HG03457 (cell line): ENCODE data around the gene RNF208.

ENCODE experiments used
- ATAC-seq: cut with Tn5 transposase; IDR thresholded peaks from one replicate; pipeline ENCODE4 v1.9.1; 2021; ENCODE audit warnings: moderate number of reproducible peaks; ENCODE audit not compliant: unreplicated experiment

The RNF208 gene

DNA sequence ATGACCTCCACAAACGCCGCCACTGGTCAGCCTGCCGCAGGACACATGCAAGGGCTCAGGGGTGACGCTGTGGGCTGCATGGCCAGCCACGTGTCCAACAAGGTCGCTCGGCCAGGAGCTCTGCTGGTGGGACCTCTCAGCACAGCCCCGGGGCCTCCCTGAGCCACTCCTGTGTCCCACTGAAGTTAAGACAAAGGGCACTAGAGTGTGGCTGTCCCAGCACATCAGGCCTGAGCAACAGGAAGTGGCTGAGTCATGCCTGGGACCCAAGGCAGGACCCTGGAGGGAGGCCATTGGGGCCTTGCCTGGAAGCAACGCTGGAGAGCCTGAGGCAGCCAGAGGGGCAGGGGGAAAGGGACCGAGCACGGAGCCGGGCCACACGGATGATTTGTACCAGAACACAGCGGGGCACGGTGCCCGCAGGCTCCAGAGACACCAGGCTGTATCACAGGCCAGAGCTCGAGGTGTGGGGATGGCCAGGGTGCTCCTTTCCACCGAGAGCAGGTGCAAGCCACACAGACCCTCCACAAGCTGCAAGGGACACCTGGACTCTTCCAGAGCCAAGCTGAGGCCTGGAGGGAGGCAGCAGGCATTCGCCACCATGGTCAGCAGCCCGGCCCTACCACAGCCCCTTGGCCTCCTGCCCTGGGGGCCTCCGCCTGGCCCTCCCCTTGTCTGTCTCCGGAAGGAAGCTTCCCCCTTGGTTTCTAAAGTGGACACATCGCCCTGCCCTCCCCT lies 43.7 kb downstream of the RNF208 start:
- ATAC-seq, result no peak

DNA sequence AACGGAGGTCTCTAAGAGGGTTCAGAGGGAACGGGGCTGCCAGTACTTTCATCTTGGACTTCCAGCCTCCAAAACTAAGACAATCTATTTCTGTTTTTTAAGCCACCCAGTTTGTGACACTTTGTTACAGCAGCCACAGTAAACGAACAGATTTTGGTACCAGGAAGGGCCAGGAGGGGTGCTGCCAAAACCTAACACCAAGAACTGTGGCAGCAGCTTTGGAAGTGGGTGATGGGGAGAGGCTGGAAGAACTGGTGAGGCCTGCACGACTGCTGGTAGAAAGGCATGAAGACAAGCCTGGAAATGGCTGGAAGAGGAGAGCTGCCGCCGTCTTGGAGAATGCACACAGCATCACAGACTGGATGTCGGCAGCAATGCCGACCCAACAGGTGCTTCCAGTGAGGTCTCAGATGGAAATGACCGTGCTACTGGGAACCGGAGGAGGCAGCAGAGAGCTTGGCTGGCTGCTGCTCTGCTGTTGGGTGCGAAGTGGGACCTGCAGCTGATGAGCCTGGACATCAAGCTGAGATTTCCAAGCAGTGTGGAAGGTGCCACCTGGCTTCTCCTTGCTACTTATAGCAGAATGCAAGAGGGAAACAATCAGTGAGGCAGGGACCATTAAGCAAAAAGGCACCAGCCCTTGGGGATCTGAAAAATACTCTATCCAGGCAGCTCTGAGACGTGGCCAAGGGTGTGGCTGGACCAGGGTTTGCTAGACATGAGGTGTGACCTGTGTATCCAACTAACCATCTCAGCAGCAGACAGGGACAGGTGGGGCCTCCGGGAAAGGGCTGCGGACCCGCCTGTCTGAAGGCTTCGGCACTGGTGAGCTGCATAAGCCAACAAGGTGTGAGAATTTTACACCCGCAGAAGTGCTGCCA lies 45.5 kb downstream of the RNF208 start:
- no peak for ATAC-seq

DNA sequence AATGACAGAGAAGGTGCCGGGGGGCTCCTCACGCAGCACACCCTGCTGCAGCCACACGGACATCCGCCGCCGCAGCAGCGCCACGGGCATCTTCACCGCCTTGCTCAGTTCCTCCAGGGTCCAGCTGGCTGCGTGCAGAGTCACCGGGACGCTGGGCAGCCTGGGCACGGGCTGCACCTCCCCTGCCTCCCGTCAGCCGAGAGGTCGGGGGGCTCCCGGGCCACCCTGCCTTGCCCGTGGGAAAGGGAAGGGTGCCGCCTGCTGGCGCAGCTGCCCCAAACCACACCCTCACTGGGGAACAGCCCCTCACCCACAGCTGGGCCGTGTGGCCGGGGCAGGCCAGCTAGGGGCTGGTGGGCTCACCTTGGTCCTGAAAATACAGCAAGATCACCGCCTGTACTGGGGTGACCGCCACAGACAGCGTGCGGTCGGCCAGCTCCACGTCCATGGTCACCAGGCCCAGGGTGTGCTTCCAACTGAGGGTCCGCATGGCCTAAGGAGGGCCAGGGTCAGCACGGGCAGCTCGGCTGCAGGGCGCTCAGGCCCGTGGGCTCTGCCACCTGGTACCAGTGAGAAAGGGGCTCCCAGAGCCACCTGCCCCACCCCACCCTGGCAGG lies 46.6 kb downstream of the RNF208 start:
- no peak for ATAC-seq

DNA sequence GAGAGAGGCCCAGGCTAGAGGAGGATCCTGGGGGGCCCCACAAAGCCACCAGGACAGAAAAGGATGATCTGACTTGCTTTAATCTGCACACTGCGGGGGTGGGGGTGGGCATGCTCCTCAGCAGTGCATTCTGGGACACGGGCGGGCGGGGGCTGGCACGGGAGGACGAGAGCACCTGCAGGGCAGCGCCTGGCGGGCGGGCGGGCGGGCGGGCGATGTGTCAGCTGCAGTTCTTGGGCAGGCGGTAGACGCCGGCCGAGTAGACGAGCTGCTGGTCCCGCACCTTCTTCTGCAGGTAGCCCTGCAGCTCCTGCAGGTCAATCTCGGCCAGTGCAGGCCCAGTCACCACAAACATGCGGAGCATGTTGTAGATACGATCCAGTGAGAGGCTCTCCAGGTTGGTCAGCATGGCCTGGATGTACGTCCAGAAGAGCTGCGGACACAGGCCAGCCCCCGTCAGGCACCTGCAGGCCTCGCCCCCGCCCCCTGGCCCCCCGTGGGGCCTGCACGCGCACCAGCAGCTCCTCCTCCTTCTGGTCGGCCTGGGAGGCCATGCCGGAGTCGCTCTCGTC lies 47.2 kb downstream of the RNF208 start:
- ATAC-seq, result no peak

DNA sequence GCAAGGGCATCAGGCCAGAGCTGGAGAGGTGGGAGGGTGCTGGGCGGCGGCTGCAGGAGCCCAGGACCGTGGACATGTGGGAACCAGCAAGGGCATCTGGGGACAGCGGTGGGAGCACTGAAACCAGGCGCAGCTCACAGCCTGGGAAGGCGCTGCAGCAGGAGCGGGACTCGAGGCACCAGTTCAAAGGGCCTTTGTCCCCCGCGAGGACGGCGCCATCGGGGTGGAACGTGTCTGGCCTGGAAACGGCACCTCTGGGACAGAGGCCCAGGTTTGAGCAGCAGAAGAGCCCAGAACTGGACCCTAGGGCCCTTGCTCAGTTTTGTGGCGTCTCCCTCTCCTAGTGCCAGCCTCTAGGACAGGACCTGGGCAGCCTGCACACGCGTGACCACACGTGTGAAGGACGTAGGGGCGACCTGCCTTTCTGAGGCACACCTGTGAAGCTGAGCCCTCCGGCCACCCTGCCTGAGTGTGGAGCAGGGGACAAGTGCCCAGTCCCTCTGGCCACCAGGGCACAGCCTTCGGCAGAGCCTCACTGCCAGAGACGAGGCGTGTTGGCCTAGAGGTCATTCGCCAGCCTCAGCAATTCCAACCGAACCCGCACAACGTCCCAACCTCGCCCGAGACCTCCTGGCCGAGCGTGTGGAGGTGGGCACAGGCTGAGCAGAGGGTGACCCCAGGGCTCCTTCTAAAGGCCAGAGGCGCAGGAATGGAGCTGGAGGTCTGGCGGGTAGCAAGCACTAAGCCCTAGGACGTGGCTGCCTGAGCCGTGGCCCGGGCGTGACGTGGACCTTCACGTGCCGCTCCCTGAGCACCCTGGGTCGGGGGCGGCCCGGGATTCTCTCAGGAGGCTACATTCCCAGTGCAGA lies 48.0 kb downstream of the RNF208 start:
- ATAC-seq, result no peak

DNA sequence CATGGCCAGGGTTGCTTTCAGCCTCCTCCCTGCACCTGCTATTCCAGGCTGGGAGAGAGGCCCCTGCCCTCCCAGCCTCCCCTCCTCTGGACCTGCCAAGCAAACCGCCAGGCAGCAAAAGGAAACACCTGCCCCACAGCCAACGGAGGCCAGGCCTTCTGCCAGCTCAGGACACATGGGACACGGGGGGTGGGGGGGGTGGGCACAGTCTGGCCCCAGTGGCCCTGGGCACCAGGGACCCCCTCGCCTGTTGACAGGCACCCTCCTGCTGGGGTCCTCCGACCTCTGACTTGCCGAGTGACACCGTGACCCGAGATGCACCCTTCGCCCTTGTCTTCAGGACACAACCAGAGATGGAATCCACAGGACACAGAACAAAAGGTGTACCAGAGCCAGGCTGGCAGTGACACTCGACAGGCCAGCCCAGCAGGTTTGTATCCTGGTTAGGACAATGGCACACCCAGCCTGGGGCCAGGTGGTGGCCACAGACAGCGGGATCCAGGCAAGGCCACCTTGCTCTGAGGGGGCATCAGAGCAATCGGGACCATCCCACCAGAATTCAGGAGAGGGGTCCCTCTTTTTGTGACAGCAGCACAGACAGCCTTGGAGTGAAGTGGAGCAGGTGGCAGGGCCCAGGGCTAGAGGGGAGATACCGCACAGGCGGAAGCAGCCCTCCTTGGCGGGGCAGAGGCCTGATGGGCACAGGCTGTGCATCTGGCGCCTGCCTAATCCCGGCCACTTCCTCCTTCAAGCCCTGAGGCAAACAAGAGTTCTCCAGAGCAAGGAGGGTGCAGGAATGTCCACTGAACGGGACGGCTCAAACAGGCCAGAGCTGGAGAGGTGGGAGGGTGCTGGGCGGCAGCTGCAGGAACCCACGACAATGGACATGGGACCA lies 48.9 kb downstream of the RNF208 start:
- ATAC-seq, result no peak

DNA sequence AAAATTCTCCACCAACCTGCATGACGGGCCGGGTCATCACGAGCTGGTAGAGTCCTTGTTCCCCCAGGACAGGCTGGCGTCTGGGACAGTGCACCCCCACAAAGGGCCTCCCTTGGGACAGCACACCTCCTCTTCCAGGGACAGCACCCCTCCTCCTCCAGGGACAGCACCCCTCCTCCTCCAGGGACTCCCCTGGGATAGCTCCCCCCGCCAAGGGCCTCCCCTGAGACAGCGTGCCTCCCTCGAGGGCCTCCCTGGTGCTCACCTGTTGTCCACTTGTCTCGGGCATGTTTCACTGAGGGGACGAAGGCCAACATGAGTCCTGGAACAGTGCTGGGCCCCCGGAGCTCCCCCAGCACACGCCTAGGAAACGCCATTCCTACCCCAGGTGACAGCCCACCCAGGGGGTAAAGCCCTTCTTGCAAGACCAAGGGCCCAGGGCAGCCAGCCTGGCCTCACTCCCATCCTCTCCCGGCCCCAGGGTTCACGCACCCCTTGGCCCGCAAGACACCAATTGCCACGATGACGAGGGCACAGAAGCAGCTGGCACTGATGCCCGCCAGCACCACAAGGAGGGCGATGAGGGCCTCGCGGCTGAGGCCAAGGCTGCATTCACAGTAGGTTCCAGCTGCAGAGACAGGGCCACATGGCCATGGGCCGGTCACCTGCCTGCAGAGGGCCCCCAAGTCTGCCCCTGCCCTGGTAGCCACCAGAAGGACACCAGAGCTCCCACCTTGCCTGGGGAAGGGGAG lies 50.7 kb downstream of the RNF208 start:
- no peak for ATAC-seq

DNA sequence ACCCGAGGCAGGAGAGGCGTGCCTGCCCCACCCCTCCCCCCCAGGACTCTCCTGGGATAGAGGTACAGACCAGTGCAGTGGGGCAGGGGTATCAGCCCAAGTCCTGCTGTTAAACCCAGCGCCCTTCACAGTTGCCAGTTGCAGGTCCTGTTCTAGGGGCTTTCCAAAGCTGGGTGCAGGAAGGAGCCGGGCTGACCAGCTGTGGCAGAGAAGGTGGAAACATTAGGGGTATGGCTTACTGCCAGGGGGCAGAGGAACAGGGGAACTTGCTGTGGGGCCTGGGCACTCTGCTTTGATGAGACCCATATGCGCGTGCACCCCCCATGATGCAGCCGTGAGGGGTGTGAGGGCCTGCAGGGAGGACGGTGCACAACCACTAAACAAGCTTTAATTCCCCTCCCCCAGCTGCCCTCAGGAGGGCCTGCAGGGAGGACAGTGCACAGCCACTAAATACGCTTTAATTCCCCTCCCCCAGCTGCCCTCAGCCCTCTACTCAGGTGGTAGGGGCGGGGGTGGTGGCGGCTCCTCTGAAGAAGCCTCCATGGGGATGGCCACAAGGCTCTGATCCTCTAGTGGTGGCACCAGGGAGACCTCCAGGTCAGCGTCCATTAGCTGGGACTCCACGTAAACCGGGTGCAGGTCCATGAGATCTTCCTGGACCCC lies 51.4 kb downstream of the RNF208 start:
- ATAC-seq, result no peak
